Right renal cortex interstitium (tissue), 3 donors: ENCODE results near the gene C2CD3. TPM values are rescaled to one million over a fixed set of nuclear protein-coding genes. Genes with fewer than 3 reads are reported as not detected.

Experiments used
- DNase-seq, 3 donors: peaks; one replicate each; pipeline ENCODE4 v3.0.0-alpha.2; 2013; ENCODE audit warnings: low read depth in 3 of 3, low spot score in 2 of 3
- polyA plus RNA-seq, 3 donors: library from polyadenylated mRNA; unstranded; fragments of 120-200 nt; gene quantifications; one replicate each; pipeline ENCODE4 v1.2.1, GENCODE V29; 2013; ENCODE audit not compliant: insufficient read length in 3 of 3

The C2CD3 gene
- polyA plus RNA-seq, 3 donors = 20.5 to 24.3 (median 21.8) TPM

GRCh38 chr11:74008373-74009229 is 162.2 kb downstream of the C2CD3 start, which contains the start of gene UCP3:
Gene UCP3 (minus strand): TSS chr11:74009085. CDS start chr11:74007042, 2,043 bp downstream.
- no peak for DNase-seq

DNA sequence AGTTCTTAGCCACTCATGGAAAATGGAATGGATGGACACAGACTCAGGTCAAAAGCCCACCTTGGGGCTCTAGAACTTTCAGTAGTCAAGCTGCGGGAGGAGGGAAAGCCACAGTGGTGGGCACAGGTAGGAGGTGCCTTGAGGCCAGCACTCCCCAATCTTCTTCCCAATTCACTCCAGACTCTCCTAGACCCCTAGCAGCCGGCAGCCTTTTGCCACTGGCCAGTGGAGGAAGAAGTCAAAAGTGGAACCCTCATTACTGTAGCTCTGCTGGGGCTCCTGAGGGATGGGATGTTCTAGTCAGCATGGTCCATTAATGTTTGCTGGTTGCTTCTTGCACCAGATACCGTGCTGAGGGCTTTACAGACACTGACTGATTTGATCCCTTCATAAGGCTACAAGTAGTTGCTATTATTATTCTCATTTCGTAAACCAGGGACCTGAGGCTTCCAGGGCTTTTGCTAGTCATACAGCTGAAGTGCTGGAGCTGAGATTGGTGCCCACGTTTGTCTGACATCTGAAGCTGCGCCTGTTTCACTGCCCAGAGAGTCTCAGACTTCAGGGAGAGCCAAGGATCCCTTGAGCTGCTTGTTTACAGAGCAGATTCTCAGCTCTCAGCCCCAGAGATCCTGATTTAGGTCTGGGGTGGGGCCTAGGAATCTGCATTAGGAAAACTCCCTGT is 163.0 kb downstream of the C2CD3 start:
- no peak for DNase-seq

DNA sequence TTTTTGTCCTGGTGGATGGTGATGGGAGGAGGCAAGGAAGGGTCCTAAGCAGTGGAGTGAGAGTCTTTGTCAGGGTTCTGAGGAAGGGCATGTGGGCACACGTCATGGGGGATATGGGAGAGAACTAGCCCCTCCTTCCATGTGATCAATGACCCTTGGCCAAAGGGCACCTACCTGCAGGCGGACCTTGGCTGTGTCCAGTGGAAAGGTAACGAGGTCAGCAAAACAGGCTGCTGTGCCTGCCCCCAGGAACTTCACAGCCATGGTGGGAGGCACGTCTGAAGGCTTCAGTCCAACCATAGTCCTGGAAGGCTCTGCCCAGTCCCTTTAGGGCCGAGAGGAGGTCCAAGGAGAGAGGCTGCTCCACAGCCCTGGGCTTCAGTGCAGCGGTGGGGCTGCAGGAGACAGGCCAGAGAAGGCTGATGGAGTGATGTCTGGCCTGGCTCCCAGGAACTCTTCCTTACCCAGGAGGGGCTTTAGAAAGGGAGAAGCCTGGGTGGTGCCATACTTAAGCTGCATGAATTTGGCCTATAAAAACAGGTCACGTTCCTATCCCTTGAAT is 164.0 kb downstream of the C2CD3 start:
- no peak for DNase-seq

GRCh38 chr11:74005721-74006517 is 164.9 kb downstream of the C2CD3 start:
- no peak for DNase-seq

- no peak for DNase-seq
Observed at GRCh38 chr11:74004759-74005615, 165.8 kb downstream of the C2CD3 start.

- no peak for DNase-seq
Observed at GRCh38 chr11:74004046-74004695, 166.6 kb downstream of the C2CD3 start.

DNA sequence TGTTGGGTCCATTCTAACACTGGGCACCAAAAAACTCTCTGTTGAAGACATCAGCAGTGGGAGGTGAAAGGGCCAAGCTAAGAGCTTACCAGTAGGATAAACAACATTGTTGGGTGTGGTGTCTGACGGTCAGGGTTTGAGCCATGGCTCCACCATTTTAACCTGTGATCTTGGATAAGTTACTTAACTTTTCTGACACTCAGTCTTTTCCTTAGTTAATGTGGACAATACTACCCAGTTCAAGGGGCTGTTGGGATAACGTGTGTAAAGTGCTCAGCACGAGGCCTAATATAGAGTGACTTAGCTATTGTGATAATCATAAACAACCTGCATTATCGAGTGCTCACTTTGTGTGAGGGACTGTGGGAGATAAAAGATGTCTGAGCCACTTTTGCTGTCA is 168.0 kb downstream of the C2CD3 start:
- DNase-seq = no peak

DNA sequence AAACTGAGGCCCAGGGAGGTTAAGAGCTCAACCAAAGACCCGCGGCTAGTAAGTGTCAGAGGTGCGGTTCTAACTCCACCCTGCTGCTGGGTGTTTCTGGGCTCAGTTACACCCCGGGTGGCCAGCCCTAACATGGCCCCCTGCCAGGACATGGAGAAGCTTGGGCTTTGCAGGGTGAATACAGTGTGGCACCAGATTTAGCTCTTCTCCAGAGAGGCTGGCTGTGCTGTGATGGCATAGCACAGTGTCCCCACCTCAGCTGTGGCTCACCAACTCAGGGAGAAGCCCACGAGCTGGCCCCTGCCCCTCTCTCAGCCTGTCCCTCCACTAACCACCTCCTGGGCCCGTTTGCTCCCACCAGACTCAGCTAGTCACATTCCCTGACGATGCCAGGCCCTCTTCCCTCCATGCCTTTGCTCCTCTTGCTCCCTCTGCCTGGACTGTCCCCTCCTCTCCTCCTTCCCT is 168.9 kb downstream of the C2CD3 start:
- no peak for DNase-seq

GRCh38 chr11:74000307-74001133 is 170.3 kb downstream of the C2CD3 start:
- no peak for DNase-seq

- DNase-seq = no peak
Observed at GRCh38 chr11:73999581-74000306, 171.1 kb downstream of the C2CD3 start.

DNA sequence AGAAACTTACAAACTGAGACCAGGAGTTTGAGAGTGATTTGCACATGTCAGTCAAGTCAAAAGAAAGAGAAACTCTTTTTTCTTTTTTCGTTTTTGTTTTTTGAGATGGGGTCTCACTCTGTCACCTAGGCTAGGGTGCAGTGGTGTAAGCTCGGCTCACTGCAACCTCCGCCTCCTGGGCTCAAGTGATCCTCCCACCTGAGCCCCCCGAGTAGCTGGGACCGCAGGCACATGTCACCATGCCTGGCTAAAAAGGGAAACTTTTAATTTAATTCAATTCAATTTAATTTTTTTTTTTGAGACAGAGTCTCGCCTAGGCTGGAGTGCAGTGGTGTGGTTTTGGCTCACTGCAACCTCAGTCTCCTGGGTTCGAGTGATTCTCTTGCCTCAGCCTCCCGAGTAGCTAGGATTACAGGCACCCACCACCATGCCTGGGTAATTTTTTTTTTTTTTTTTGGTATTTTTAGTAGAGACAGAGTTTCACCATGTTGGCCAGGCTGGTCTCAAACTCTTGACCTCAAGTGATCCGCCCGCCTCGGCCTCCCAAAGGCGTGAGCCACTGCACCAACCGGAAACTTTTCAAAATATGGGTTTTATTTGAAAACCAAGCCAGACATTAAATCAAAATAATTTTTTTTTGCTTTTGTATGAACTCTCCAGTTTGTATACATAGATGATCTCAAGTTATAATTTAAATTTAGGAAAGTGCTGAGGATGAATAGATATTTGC is 171.8 kb downstream of the C2CD3 start:
- no peak for DNase-seq

DNA sequence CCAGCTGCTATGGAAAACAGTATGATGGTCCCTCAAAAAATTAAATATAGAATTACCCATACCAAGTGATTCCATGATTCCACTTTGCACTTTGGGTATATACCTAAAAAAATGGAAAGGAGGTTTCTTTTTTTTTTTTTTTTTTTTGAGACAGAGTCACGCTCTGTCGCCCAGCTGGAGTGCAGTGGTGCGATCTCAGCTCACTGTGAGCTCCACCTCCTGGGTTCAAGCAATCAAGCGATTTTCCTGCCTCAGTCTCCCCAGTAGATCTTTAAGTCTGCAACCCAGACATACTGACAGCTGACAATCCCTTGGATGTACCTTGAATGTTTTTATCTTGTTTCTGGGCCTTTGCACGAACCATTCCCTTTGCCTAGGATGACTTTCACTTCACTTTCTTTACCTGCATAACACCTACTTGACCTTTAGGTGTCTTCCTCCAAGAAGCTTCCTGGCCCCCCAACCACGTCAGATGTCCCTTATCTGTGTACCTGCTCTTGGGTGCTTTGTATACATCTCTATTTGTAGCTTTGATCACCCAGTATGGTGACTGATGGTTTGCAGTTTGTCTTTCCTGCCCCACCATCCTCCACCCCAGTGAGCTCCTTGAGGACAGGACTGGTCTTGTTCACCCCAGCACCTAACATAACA is 173.6 kb downstream of the C2CD3 start:
- no peak for DNase-seq

DNA sequence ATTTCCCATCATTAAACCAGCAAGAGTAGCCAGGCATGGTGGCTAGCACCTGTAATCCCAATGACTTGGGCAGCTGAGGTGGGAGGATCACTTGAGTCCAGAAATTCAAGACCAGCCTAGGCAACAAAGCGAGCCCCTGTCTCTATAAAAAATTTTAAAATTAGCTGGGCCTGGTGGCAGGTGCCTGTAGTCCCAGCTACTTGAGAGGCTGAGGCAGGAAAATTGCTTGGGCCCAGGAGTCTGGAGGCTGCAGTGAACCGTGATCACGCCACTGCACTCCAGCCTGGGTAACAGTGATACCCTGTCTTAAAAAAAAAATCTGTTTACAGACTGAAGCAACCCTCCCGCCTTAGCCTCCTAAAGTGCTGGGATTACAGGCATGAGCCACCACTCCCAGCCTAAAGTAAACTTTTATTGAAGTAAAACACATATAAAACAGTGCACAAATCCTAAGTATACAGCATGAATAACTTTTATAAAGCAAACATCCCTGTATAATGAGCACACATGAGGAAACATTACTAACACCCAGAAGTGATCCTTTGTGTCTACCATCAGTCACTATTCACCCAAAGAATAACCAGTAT is 174.5 kb downstream of the C2CD3 start:
- no peak for DNase-seq

DNA sequence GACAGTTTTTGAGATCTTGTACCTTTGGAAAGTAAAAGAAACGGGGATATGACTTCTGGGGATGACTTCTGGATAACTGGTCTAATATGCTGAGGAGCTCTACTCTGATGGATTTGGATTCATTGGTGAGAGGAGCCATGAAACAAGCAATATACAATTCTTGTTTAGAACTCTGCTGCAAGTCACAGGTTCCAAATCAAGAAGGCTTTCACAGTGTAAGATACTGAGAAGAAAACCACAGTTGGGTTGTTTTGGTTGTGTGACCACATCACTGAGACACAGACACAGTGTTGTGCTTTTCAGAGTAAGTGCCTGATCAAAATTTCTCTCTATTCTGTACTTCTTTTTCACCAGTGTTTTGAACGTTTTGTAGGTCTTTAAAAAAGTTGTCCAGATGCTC is 175.1 kb downstream of the C2CD3 start:
- no peak for DNase-seq

GRCh38 chr11:73995247-73995646 is 175.6 kb downstream of the C2CD3 start:
- DNase-seq = no peak

- DNase-seq = no peak
Observed at GRCh38 chr11:73991471-73992006, 179.3 kb downstream of the C2CD3 start.
